Astrocyte (in vitro differentiated cells and primary cell): Measurements from ENCODE around the gene RBM19. TPM values are rescaled to one million over a fixed set of nuclear protein-coding genes. Genes with fewer than 3 reads are reported as not detected.

Experiments
- DNase-seq: peaks from one replicate; pipeline ENCODE4 v3.0.0-alpha.2; 2010; ENCODE audit warnings: low read depth
- FAIRE-seq: peaks from 2 replicates; lab custom pipeline; 2011; peaks lifted over from hg19 to GRCh38; lab: Jason Lieb, UNC
- H2AFZ ChIP-seq: 2 replicates; pipeline ENCODE4 v1.6.0; 2012; ENCODE audit warnings: low read depth, low read length, inconsistent platforms
- H3K27ac ChIP-seq: 2 replicates; pipeline ENCODE4 v1.5.1; 2011; ENCODE audit warnings: low read depth, low read length, inconsistent platforms
- H3K27me3 ChIP-seq: 2 replicates; pipeline ENCODE4 v1.6.0; 2011; ENCODE audit warnings: low read length, inconsistent platforms; ENCODE audit not compliant: insufficient read depth
- H3K36me3 ChIP-seq: 2 replicates; pipeline ENCODE4 v1.5.1; 2011; ENCODE audit warnings: low read length, inconsistent platforms; ENCODE audit not compliant: insufficient read depth
- H3K4me1 ChIP-seq: 2 replicates; pipeline ENCODE4 v1.5.1; 2011; ENCODE audit warnings: low read length, inconsistent platforms; ENCODE audit not compliant: insufficient read depth
- H3K4me2 ChIP-seq: 2 replicates; pipeline ENCODE4 v1.6.0; 2012; ENCODE audit warnings: low read length, inconsistent platforms
- H3K4me3 ChIP-seq: 2 replicates; pipeline ENCODE4 v1.5.1; 2011; ENCODE audit warnings: low read depth, mild to moderate bottlenecking, low read length, inconsistent platforms; ENCODE audit not compliant: insufficient read depth
- H3K79me2 ChIP-seq: 2 replicates; pipeline ENCODE4 v1.6.0; 2012; ENCODE audit warnings: mild to moderate bottlenecking, low read length, inconsistent platforms; ENCODE audit not compliant: insufficient read depth
- H3K9ac ChIP-seq: 2 replicates; pipeline ENCODE4 v1.6.0; 2012; ENCODE audit warnings: mild to moderate bottlenecking, low read length, inconsistent platforms
- H3K9me3 ChIP-seq: 2 replicates; pipeline ENCODE4 v1.5.1; 2012; ENCODE audit warnings: low read depth, mild to moderate bottlenecking, low read length, inconsistent platforms; ENCODE audit not compliant: insufficient read depth
- H4K20me1 ChIP-seq: 2 replicates; pipeline ENCODE4 v1.6.0; 2012; ENCODE audit warnings: low read length, inconsistent platforms; ENCODE audit not compliant: insufficient read depth
- H3K27ac Mint-ChIP-seq: one replicate; pipeline ENCODE4 v1.8.0; 2021; ENCODE audit warnings: mild to moderate bottlenecking, mixed read lengths; ENCODE audit not compliant: unreplicated experiment
- H3K27me3 Mint-ChIP-seq: one replicate; pipeline ENCODE4 v1.8.0; 2021; ENCODE audit warnings: low read depth, mixed read lengths; ENCODE audit not compliant: unreplicated experiment
- H3K36me3 Mint-ChIP-seq: one replicate; pipeline ENCODE4 v1.8.0; 2021; ENCODE audit warnings: low read depth, mixed read lengths; ENCODE audit not compliant: unreplicated experiment
- H3K4me1 Mint-ChIP-seq: one replicate; pipeline ENCODE4 v1.8.0; 2021; ENCODE audit warnings: low read depth, mixed read lengths; ENCODE audit not compliant: unreplicated experiment
- H3K4me3 Mint-ChIP-seq: one replicate; pipeline ENCODE4 v1.8.0; 2021; ENCODE audit warnings: mild to moderate bottlenecking, moderate library complexity, mixed read lengths; ENCODE audit not compliant: unreplicated experiment
- H3K9me3 Mint-ChIP-seq: one replicate; pipeline ENCODE4 v1.8.0; 2021; ENCODE audit warnings: mild to moderate bottlenecking, mixed read lengths; ENCODE audit not compliant: unreplicated experiment
- EZH2 ChIP-seq: IDR thresholded peaks from 2 replicates; pipeline ENCODE4 v1.6.1; 2012; ENCODE audit warnings: mild to moderate bottlenecking, low read length, inconsistent platforms; ENCODE audit not compliant: insufficient read depth
- total RNA-seq: library from RNA; stranded (reverse); gene quantifications from 2 replicates; pipeline ENCODE4 v1.2.1, GENCODE V29; 2021
- TF ChIP-seq, protein P1 (sequence below): IDR thresholded peaks from 2 replicates; pipeline ENCODE4 v1.5.1; 2011; ENCODE audit warnings: low read depth, mild to moderate bottlenecking, inconsistent platforms, low read length, moderate library complexity; ENCODE audit not compliant: insufficient read depth

Gene RBM19
- total RNA-seq, 1 donor from 2014 or later, result 32.3 TPM

DNA sequence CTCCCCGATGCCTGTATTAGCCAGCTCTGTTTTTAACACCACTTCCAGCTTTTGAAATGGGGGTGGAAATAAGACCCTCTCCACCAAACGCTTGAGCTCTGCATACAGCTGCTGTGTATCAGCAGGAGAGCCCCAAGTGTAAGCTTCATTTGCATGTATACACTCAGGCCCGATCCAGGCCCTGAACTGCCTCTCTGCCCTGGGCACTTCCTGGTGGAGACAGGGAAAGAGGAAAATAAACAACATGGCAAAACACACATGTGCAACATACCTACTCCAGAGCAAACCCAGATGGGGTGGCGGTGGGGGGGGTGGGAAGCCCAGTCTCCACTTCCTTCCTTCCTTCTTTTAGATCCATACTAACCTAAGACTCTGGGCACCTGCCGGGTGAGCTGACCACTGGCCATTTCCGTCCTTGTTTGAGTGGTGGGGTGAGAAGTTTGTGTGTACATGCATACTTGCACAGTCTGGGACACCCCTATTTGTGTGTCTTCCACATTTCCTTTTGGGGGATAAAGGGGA lies 55.3 kb downstream of the RBM19 start:
- H4K20me1 ChIP-seq, result peaks cover 6% of the 10 kb centered on the region
- DNase-seq, result no peak
- H3K27ac Mint-ChIP-seq, result no peak overlapping the region
- H3K9me3 Mint-ChIP-seq, result peaks cover 4% of the 10 kb centered on the region
- H3K79me2 ChIP-seq, result no peaks in the 10 kb centered on the region
- H3K27me3 Mint-ChIP-seq, result peaks cover 4% of the 10 kb centered on the region
- H3K9ac ChIP-seq, result no peak overlapping the region
- no peak for FAIRE-seq
- no peaks in the 10 kb centered on the region for H3K9me3 ChIP-seq
- H3K36me3 Mint-ChIP-seq, result peaks cover 18% of the 10 kb centered on the region
- peaks cover 13% of the 10 kb centered on the region for H3K36me3 ChIP-seq
- H3K4me1 Mint-ChIP-seq, result no peaks in the 10 kb centered on the region
- H2AFZ ChIP-seq, result no peak overlapping the region
- no peaks in the 10 kb centered on the region for H3K27me3 ChIP-seq
- no peak overlapping the region for H3K4me3 Mint-ChIP-seq
- H3K27ac ChIP-seq, result no peak overlapping the region
- no peak overlapping the region for H3K4me3 ChIP-seq
- TF ChIP-seq EZH2, result no peak
- TF ChIP-seq, protein P1, sequence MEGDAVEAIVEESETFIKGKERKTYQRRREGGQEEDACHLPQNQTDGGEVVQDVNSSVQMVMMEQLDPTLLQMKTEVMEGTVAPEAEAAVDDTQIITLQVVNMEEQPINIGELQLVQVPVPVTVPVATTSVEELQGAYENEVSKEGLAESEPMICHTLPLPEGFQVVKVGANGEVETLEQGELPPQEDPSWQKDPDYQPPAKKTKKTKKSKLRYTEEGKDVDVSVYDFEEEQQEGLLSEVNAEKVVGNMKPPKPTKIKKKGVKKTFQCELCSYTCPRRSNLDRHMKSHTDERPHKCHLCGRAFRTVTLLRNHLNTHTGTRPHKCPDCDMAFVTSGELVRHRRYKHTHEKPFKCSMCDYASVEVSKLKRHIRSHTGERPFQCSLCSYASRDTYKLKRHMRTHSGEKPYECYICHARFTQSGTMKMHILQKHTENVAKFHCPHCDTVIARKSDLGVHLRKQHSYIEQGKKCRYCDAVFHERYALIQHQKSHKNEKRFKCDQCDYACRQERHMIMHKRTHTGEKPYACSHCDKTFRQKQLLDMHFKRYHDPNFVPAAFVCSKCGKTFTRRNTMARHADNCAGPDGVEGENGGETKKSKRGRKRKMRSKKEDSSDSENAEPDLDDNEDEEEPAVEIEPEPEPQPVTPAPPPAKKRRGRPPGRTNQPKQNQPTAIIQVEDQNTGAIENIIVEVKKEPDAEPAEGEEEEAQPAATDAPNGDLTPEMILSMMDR, result no peak
- no peaks in the 10 kb centered on the region for H3K4me1 ChIP-seq
- no peak overlapping the region for H3K4me2 ChIP-seq

DNA sequence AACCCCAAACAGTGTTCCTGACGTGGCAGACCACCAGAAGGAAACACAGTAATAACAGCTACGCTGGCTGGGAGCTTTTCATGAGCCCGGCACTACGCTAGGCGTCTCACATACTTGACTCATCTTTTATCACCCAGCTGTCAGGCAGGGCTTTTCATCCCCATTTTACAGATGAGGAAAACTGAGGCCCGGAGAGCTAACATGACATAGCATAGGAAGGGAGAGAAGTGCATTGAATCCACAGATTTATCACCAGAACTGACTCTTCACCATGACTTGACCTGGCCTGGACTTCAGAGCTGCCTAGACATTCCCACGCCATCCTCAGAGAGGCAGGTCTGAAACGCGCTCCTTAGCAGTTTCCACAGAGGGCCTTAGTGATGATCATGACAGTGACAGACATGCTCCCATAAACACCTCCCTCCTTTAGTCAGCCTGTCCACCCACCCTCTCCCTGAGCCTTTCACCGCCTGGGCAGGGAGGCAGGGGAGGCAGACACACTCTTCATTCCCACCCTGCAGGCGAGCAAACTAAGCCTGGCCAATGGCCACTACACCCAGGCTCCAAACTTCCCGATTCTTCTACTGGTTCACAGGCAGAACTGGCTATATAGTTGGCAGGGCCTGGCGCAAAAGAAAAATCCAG lies 56.2 kb downstream of the RBM19 start:
- peaks cover 4% of the 10 kb centered on the region for H3K27me3 Mint-ChIP-seq
- no peak for DNase-seq
- no peaks in the 10 kb centered on the region for H3K27me3 ChIP-seq
- H3K36me3 Mint-ChIP-seq, result peaks cover 18% of the 10 kb centered on the region
- no peak overlapping the region for H3K4me2 ChIP-seq
- peaks cover 6% of the 10 kb centered on the region for H4K20me1 ChIP-seq
- peaks cover 13% of the 10 kb centered on the region for H3K36me3 ChIP-seq
- no peaks in the 10 kb centered on the region for H3K79me2 ChIP-seq
- no peaks in the 10 kb centered on the region for H3K9me3 ChIP-seq
- no peak overlapping the region for H3K4me3 Mint-ChIP-seq
- H3K9ac ChIP-seq, result no peak overlapping the region
- FAIRE-seq, result no peak
- no peaks in the 10 kb centered on the region for H3K4me1 ChIP-seq
- H3K27ac ChIP-seq, result no peak overlapping the region
- H3K4me1 Mint-ChIP-seq, result no peaks in the 10 kb centered on the region
- H3K4me3 ChIP-seq, result no peak overlapping the region
- TF ChIP-seq EZH2, result no peak
- TF ChIP-seq, protein P1, result no peak
- no peak overlapping the region for H2AFZ ChIP-seq
- no peak overlapping the region for H3K27ac Mint-ChIP-seq
- H3K9me3 Mint-ChIP-seq, result peaks cover 6% of the 10 kb centered on the region

DNA sequence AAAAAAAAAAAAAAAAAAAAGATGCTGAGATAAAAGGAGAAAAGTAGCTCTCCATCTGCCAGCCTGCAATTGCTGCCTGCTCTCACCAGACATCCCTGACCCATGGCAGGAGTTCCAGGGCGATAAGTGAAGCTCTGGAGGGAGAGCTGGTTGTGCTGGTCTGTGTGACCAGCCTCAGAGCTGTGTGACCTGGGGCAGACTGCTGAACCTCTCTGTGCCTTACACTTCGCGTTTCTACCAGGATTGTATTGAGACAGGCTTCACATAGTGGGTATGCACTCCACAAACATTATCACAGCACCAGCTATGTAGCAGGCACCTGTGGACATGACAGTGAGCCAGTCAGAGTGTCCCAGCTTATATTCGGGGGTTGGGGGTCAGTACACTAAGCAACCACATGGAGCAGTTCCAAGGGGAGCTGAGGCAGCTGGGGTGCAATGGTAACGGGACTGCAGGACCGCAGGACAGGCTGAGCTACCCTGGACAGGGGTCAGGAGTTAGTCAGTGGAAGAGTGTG lies 57.5 kb downstream of the RBM19 start:
- Histone ChIP-seq H4K20me1 (peaks cover 6% of the 10 kb centered on the region), H2AFZ (no peak overlapping the region), H3K9ac (no peak overlapping the region), H3K36me3 (peaks cover 13% of the 10 kb centered on the region), H3K9me3 (no peaks in the 10 kb centered on the region), H3K4me1 (peaks cover 2% of the 10 kb centered on the region), H3K27ac (no peak overlapping the region), H3K4me2 (no peak overlapping the region), H3K4me3 (no peak overlapping the region), H3K27me3 (no peaks in the 10 kb centered on the region), H3K79me2 (no peaks in the 10 kb centered on the region)
- no peaks in the 10 kb centered on the region for H3K4me1 Mint-ChIP-seq
- peaks cover 6% of the 10 kb centered on the region for H3K9me3 Mint-ChIP-seq
- peaks cover 3% of the 10 kb centered on the region for H3K27me3 Mint-ChIP-seq
- H3K4me3 Mint-ChIP-seq, result no peak overlapping the region
- peaks cover 24% of the 10 kb centered on the region for H3K36me3 Mint-ChIP-seq
- TF ChIP-seq EZH2, result no peak
- TF ChIP-seq, protein P1, result no peak
- H3K27ac Mint-ChIP-seq, result no peak overlapping the region
- no peak for DNase-seq
- no peak for FAIRE-seq
